Mucosa of stomach (tissue), 1 donor: ENCODE results near the gene TBCK.

Source experiments
- H3K27me3 ChIP-seq: one replicate; pipeline ENCODE4 v1.7.0; 2013; ENCODE audit warnings: mild to moderate bottlenecking, low read length; ENCODE audit not compliant: control insufficient read depth, insufficient read depth
- H3K36me3 ChIP-seq: one replicate; pipeline ENCODE4 v1.7.0; 2013; ENCODE audit warnings: low read length; ENCODE audit not compliant: control insufficient read depth, insufficient read depth
- H3K4me1 ChIP-seq: one replicate; pipeline ENCODE4 v1.7.0; 2013; ENCODE audit warnings: mild to moderate bottlenecking, low read length; ENCODE audit not compliant: control insufficient read depth, insufficient read depth
- H3K4me3 ChIP-seq: one replicate; pipeline ENCODE4 v1.7.0; 2013; ENCODE audit warnings: low read length
- H3K9ac ChIP-seq: one replicate; pipeline ENCODE4 v1.7.0; 2013; ENCODE audit warnings: mild to moderate bottlenecking, low read length, moderate library complexity
- H3K9me3 ChIP-seq: one replicate; pipeline ENCODE4 v1.7.0; 2013; ENCODE audit warnings: mild to moderate bottlenecking, low read length, moderate library complexity; ENCODE audit not compliant: control insufficient read depth
- donor health status: Pancreatic carcinoma.

TBCK gene

DNA sequence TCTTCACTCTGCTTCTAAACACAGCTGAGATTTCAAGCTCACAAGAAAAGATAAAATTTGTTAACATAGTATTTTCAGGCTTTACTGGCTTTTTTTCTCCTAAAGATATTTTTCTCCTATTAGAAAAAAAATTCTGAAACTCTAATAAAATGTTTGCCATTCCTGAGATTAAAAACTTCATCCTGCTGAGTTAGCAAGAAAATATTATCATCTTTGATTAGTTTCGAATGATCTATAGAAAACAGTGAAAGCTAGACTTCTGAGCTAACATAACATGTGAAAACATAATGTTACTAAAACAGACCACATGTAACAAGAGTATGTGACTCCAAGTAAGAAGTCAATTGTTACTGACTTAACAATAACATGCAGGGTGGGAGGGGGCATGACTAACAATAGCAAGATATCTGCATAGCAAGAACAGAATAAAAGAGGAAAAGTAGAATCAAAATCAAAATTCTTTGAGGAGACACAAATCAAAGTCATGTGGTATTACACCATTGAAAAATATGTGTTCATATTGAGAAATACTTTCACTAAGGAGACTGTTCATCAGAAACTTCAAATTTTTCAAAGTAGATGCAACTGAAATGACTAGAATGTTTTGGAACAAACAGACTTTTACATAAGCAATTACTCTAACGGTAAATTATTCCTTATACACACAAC, 14.5 kb downstream of the TBCK start:
- Histone ChIP-seq H3K36me3 (no peaks in the 10 kb centered on the region), H3K27me3 (no peaks in the 10 kb centered on the region), H3K4me3 (no peak overlapping the region), H3K9ac (no peak overlapping the region), H3K9me3 (no peaks in the 10 kb centered on the region), H3K4me1 (no peaks in the 10 kb centered on the region)

DNA sequence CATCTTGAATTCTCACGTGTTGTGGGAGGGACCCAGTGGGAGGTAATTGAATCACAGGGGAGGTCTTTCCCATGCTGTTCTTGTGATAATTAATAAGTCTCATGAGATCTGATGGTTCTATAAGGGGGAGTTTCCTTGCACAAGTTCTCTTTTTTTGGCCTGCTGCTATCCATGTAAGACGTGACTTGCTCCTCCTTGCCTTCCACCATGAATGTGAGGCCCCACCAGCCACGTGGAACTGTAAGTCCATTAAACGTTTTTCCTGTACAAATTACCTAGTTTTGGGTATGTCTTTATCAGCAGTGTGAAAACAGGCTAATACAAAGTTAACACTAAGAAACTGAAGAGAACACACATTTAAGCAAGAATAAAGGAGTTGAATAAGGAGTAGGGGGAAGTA, 16.0 kb downstream of the TBCK start:
- no peak overlapping the region for H3K4me3 ChIP-seq
- H3K27me3 ChIP-seq: no peaks in the 10 kb centered on the region
- no peaks in the 10 kb centered on the region for H3K9me3 ChIP-seq
- no peaks in the 10 kb centered on the region for H3K36me3 ChIP-seq
- H3K4me1 ChIP-seq: no peaks in the 10 kb centered on the region
- H3K9ac ChIP-seq: no peak overlapping the region

DNA sequence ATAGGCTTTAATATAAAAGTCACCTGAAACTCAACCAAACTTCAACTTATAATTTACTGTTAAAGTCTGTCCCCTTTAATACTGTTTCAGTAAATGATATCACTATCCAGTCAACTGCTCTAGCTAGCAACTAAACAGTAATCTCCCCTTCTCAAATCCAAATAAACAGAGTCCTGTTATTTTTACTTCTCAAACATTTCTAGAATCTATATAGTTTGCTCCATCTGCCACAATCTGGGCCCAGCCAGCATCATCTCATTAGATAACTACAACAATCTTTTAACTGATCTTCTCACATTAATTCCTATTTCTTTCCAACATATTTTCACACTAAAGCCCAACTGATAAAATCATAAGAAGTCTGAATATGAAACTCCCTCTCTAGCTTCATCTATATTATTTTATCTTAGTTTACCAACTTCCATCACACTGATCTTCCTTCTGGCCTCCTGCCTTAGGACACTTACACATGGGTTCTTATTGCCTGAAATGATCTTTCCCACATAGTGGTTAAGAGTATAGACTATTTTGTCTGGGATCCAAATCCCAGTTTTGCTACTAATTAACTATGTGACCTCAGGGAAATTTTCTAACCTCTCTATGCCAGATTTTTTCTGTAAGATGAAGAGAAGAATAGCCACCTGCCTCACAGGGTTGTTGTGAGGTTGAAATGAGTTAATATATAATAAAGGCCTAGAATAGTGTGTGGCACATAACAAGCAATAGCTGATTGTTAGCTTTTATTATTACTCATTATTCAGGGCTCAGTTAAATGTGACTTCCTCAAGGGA, 18.6 kb downstream of the TBCK start:
- no peak overlapping the region for H3K9ac ChIP-seq
- no peaks in the 10 kb centered on the region for H3K36me3 ChIP-seq
- no peaks in the 10 kb centered on the region for H3K4me1 ChIP-seq
- no peaks in the 10 kb centered on the region for H3K9me3 ChIP-seq
- H3K27me3 ChIP-seq: no peaks in the 10 kb centered on the region
- H3K4me3 ChIP-seq: no peak overlapping the region

DNA sequence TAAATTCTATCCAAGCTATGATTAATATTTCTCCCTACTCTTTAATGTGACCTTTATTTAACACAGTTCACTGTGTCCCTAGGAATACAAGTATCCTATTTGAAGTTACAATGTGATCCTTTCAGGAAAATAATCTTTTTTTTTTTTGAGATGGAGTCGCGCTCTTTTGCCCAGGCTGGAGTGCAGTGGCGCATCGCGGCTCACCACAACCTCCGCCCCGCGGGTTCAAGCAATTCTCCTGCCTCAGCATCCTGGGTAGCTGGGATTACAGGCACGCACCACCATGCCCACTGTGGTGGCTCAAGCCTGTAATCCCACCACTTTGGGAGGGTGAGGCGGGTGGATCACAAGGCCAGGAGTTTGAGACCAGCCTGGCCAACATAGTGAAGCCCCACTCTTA, 21.9 kb downstream of the TBCK start:
- H3K36me3 ChIP-seq: peaks cover 13% of the 10 kb centered on the region
- H3K9ac ChIP-seq: no peak overlapping the region

DNA sequence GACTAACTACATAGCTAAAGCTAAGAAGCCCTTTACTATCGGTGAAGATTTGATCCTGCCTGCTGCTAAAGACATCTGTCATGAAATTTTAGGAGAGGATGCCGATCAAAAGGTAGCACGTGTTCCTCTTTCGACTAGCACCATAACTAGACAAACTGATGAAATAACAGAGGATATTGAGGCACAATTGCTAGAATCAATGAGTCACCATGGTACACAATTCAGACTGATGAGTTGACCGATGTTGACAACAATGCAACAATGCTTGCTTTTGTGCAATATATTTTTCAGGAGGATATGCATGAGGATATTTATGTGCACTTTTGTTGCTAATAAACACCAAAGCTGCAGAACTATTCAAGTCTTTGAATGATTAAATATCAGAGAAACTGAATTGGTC, 24.3 kb downstream of the TBCK start:
- Histone ChIP-seq H3K4me3 (no peak overlapping the region), H3K9me3 (no peaks in the 10 kb centered on the region), H3K36me3 (peaks cover 13% of the 10 kb centered on the region), H3K27me3 (no peaks in the 10 kb centered on the region), H3K9ac (no peak overlapping the region), H3K4me1 (no peaks in the 10 kb centered on the region)

More for the DNA sequence above, 21.9 kb downstream of the TBCK start:
- H3K4me3 ChIP-seq: no peak overlapping the region
- H3K9me3 ChIP-seq: no peaks in the 10 kb centered on the region
- no peaks in the 10 kb centered on the region for H3K27me3 ChIP-seq
- no peaks in the 10 kb centered on the region for H3K4me1 ChIP-seq

DNA sequence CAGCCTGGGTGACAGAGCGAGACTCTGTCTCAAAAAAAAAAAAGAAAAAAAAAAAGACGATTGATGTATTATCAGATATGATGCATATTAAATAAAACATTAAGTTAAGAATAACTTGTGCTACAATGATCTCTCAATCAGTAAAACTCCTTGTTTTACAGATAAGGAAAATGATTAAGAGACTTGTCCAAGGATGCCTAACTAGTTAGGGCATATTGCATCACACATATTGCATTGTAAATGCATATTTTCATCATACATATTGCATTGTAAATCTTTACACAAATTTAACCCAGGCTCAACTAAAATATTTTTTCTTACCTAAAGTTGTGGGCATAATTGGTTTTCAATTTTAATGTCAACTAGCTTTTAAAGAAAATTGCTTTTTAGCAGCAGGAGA, 26.3 kb downstream of the TBCK start:
- Histone ChIP-seq H3K9me3 (no peaks in the 10 kb centered on the region), H3K4me1 (no peaks in the 10 kb centered on the region), H3K4me3 (no peak overlapping the region), H3K36me3 (peaks cover 13% of the 10 kb centered on the region), H3K27me3 (no peaks in the 10 kb centered on the region), H3K9ac (no peak overlapping the region)

DNA sequence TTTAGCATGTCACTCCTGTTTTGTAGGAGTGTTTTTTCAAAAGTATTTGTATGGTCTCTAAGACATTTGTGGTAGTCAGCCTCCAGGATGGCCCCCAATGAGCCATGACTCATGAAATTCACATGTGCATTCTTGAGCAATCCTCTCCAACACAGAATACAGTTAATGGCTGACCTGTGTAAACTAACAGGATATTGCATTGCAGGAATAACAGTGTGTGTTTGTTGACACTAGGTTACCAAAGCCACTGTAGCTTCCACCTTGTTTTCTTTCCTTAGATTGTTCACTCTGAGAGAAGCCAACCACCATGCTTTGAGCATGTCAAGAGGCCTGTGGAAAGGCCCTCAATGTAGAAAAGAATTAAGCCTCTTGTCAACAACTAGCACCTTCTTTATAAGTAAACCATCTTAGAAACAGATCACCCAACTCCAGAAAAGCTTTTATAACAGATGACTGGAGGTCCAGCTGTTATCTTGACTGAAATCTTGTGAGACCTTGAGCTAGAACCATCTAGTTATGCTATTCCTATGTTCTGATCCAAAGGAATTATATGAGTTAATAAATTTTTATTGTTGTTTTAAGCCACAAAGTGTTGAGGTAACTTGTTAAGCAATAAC, 28.5 kb downstream of the TBCK start:
- Histone ChIP-seq H3K4me3 (no peak overlapping the region), H3K4me1 (no peaks in the 10 kb centered on the region), H3K36me3 (peaks cover 13% of the 10 kb centered on the region), H3K27me3 (no peaks in the 10 kb centered on the region), H3K9me3 (no peaks in the 10 kb centered on the region), H3K9ac (no peak overlapping the region)

DNA sequence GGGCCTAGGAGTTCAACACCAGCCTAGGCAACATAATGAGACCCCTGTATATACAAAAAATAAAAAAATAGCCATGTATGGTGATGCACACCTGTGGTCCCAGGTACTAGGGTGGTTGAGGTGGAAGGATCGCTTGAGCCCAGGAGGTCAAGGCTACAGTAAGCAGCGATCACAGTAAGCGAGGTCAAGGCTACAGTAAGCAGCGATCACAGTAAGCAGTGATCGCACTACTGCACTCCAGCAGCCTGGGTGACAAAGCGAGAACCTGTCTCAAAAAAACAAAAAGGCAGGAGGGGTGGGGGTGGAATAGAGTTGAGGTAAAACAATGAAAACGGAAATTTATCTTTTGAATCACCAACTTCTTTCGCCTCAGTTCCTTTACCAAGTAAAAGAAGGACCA, 29.4 kb downstream of the TBCK start:
- Histone ChIP-seq H3K4me3 (no peak overlapping the region), H3K9me3 (no peaks in the 10 kb centered on the region), H3K27me3 (no peaks in the 10 kb centered on the region), H3K4me1 (no peaks in the 10 kb centered on the region), H3K9ac (no peak overlapping the region), H3K36me3 (peaks cover 11% of the 10 kb centered on the region)

DNA sequence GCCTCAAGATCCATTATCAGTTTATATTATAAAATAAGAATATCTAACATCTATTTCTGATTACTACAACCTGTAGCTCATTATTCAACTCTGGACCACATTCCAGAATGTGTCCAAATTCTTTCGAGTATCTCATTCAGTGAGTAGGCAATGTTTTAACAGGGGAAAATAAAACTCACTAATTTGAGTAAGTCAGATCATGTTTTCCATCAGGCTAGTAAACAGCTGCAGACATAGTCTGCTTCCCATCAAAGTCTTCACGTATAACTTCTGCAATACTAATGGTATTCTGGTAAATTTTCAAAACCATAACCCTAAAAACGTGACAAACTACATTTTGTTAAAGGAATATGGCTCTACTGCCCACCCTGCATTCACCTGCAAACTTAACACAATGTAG, 31.8 kb downstream of the TBCK start:
- Histone ChIP-seq H3K4me3 (no peak overlapping the region), H3K4me1 (no peaks in the 10 kb centered on the region), H3K9me3 (no peaks in the 10 kb centered on the region), H3K9ac (no peak overlapping the region), H3K36me3 (no peaks in the 10 kb centered on the region), H3K27me3 (no peaks in the 10 kb centered on the region)

DNA sequence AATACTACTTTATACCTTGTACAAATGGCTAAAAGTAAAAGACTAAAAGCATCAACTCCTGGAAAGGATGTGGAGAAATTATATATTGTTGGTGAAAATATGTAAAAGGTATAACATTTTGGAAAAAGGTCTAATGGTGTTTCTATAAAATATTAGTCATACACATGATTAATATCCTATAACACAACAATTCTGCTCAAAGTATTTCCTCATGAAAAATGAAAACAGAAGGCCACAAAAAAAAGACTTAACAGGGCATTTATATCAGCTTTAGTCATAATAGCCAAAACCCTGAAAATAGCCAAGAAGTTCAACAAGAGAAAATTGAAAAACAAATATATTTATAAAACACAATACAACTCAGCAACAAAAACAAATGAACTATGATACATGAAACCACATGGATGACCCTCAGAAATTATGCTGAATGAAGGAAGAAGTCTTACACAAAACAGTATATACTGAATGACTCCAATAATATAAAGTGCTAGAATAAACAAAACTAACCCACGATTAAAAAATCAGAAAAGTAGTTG, 38.8 kb downstream of the TBCK start:
- no peaks in the 10 kb centered on the region for H3K9me3 ChIP-seq
- no peaks in the 10 kb centered on the region for H3K27me3 ChIP-seq
- H3K36me3 ChIP-seq: no peaks in the 10 kb centered on the region
- no peak overlapping the region for H3K9ac ChIP-seq
- H3K4me3 ChIP-seq: no peak overlapping the region
- H3K4me1 ChIP-seq: no peaks in the 10 kb centered on the region

DNA sequence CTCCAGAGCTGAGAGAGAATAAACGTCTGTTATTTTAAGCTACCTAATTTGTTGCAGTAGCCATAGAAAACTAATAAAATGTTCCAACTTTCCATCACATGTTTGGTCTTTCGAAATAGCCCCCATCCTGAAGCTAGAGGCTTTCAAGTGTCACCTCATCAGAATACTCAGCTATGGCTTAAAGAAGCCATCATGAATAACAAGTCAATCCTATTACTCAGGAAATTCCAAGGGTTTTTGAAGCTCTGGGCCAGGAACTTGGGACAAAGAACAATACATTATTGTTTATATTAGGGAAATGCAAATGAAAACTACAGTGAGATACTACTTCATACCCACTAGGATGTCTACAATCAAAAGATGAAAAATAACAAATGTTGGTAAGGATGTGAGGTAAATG, 42.2 kb downstream of the TBCK start:
- Histone ChIP-seq H3K27me3 (no peaks in the 10 kb centered on the region), H3K4me3 (no peak overlapping the region), H3K9ac (no peak overlapping the region)

DNA sequence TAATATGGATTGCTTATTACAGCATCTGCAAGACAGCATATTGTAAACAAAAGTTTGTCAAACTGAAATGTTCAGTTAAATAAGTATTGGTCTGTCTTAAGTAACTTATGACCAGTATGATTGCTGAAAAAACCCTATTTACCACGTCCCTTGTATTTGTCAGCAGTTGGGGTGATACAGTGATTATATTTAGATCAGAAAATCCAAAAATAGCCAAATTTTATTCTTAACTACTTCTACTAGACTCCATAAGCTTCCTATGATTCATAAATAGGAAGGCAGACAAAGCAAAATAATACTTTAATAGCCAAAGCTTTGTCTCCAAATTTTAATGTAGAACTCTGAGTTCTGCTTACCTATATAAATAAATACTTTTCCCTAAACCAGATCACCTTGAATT, 45.3 kb downstream of the TBCK start:
- no peak overlapping the region for H3K9ac ChIP-seq
- no peaks in the 10 kb centered on the region for H3K27me3 ChIP-seq
- H3K36me3 ChIP-seq: no peaks in the 10 kb centered on the region
- H3K4me1 ChIP-seq: no peaks in the 10 kb centered on the region
- H3K9me3 ChIP-seq: no peaks in the 10 kb centered on the region
- H3K4me3 ChIP-seq: no peak overlapping the region

More for the DNA sequence above, 42.2 kb downstream of the TBCK start:
- Histone ChIP-seq H3K9me3 (no peaks in the 10 kb centered on the region), H3K36me3 (no peaks in the 10 kb centered on the region), H3K4me1 (no peaks in the 10 kb centered on the region)
